K562 (cell line): Measurements from ENCODE around the gene KRTAP17-1. TPM values are rescaled to one million over a fixed set of nuclear protein-coding genes. Genes with fewer than 3 reads are reported as not detected.

Source experiments
- ATAC-seq: fragments of 200-7000 bp; cut with Tn5 transposase; 3 replicates; pipeline ENCODE4 v1.9.1; 2020; ENCODE audit warnings: moderate library complexity
- BruUV-seq: library from RNA; stranded (reverse); fragments of 400-500 nt; replicated peaks from 2 replicates; lab custom pipeline; 2021; lab: Mats Ljungman, UMichigan
- CTCF ChIA-PET: fragments of 300-600 bp; formaldehyde crosslinking; extraction: SDS; loops from one replicate; lab custom pipeline; 2021; ENCODE audit warnings: low intra/inter-chr PET ratio; lab: Yijun Ruan, JAX
- POLR2A ChIA-PET: fragments of 300-600, 350-650 bp; sonication (Branson Sonifier 250); formaldehyde crosslinking; extraction: SDS; loops from one replicate; lab custom pipeline; 2021; ENCODE audit warnings: antibody characterized with exemption, inconsistent platforms; lab: Yijun Ruan, JAX
- DNase-seq, 4 experiments: peaks; one replicate each; pipeline versions ENCODE4 v3.0.0 to v3.0.0-alpha.2; 2011 to 2018; ENCODE audit warnings: low spot score in 3 of 4, mixed read lengths in 3 of 4; ENCODE audit errors: extremely low read depth in 1 of 4
- FAIRE-seq: peaks from 2 replicates; lab custom pipeline; 2011; peaks lifted over from hg19 to GRCh38; lab: Jason Lieb, UNC
- H2AFZ ChIP-seq: 2 replicates; pipeline ENCODE4 v1.6.0; 2011; ENCODE audit warnings: low read depth, low read length, control low read depth, inconsistent platforms
- H3K27ac ChIP-seq: fragments of 200-600 bp; 3 replicates; pipeline ENCODE4 v1.8.0; 2011; ENCODE audit warnings: low read depth, mild to moderate bottlenecking, control low read depth, inconsistent platforms, low read length, moderate library complexity, mixed read lengths; ENCODE audit errors: extremely low read depth
- H3K27me3 ChIP-seq, 2 experiments: fragments of 300-600 bp in 1 of 2; 2 replicates in 1 of 2; 3 replicates in 1 of 2; pipeline versions ENCODE4 v1.6.0 to v1.8.0; 2011; ENCODE audit warnings: inconsistent platforms in 2 of 2, low read length in 2 of 2, mild to moderate bottlenecking in 1 of 2, mixed read lengths in 1 of 2, moderate library complexity in 1 of 2; ENCODE audit not compliant: control insufficient read depth in 2 of 2, insufficient read depth in 2 of 2
- H3K36me3 ChIP-seq: fragments of 300-600 bp; 3 replicates; pipeline ENCODE4 v1.8.0; 2011; ENCODE audit warnings: mild to moderate bottlenecking, low read length, inconsistent platforms; ENCODE audit not compliant: control insufficient read depth, insufficient read depth
- H3K4me1 ChIP-seq, 2 experiments: fragments of 200-600 bp in 1 of 2; replicated peaks in 1 of 2; 2 replicates in 1 of 2; 3 replicates in 1 of 2; pipeline versions ENCODE4 v1.5.1 to v1.8.0; 2011; ENCODE audit warnings: inconsistent platforms in 2 of 2, low read length in 2 of 2, mild to moderate bottlenecking in 1 of 2, mixed read lengths in 1 of 2, moderate library complexity in 1 of 2; ENCODE audit not compliant: control insufficient read depth in 2 of 2, insufficient read depth in 2 of 2
- H3K4me2 ChIP-seq: 2 replicates; pipeline ENCODE4 v1.6.1; 2011; ENCODE audit warnings: low read length, control low read depth, inconsistent platforms, mixed read lengths; ENCODE audit not compliant: insufficient read depth
- H3K4me3 ChIP-seq: fragments of 200-600 bp; sonication (generic), shearing (Covaris generic); 2 replicates; pipeline ENCODE4 v1.5.1; 2016; ENCODE audit warnings: control low read depth, inconsistent platforms
- H3K79me2 ChIP-seq: fragments of 200-600 bp; 3 replicates; pipeline ENCODE4 v1.8.0; 2011; ENCODE audit warnings: low read length, inconsistent platforms; ENCODE audit not compliant: control insufficient read depth, insufficient read depth
- H3K9ac ChIP-seq, 2 experiments: 2 replicates each; pipeline versions ENCODE4 v1.6.0 to v1.6.1; 2011; ENCODE audit warnings: low read depth in 2 of 2, low read length in 2 of 2, control low read depth in 1 of 2, inconsistent platforms in 1 of 2, mild to moderate bottlenecking in 1 of 2, mixed read lengths in 1 of 2; ENCODE audit not compliant: insufficient read depth in 1 of 2
- H3K9me1 ChIP-seq: one replicate; pipeline ENCODE4 v1.6.0; 2011; ENCODE audit warnings: inconsistent platforms, mild to moderate bottlenecking, low read length, moderate library complexity; ENCODE audit not compliant: control insufficient read depth, insufficient read depth
- H3K9me3 ChIP-seq: replicated peaks from 2 replicates; pipeline ENCODE4 v1.5.1; 2011; ENCODE audit warnings: low read depth, low read length, inconsistent platforms; ENCODE audit not compliant: control insufficient read depth, insufficient read depth
- H4K20me1 ChIP-seq: replicated peaks from 2 replicates; pipeline ENCODE4 v1.6.1; 2011; ENCODE audit warnings: low read length, inconsistent platforms, mixed read lengths; ENCODE audit not compliant: control insufficient read depth, insufficient read depth
- AFF4 ChIP-seq: sonication (generic); formaldehyde crosslinking; IDR thresholded peaks from 2 replicates; pipeline ENCODE4 v1.8.0; 2023; ENCODE audit warnings: mild to moderate bottlenecking, missing genetic modification reagents
- ELK1 ChIP-seq: sonication (generic); formaldehyde crosslinking; IDR thresholded peaks from 2 replicates; pipeline ENCODE4 v1.8.1; 2022; ENCODE audit warnings: missing genetic modification reagents
- FUS ChIP-seq: fragments of 200-400 bp; formaldehyde crosslinking; optimal IDR thresholded peaks from 2 replicates; pipeline ENCODE3; 2017; ENCODE audit warnings: low read depth, low read length
- NFYB ChIP-seq: IDR thresholded peaks from 2 replicates; pipeline ENCODE4 v1.6.1; 2011; ENCODE audit warnings: mild to moderate bottlenecking, moderate library complexity; ENCODE audit not compliant: insufficient read length; ENCODE audit errors: extremely low read depth
- SP1 ChIP-seq: sonication (generic); formaldehyde crosslinking; IDR thresholded peaks from 2 replicates; pipeline ENCODE4 v1.8.1; 2022; ENCODE audit warnings: mild to moderate bottlenecking, missing genetic modification reagents
- STAT5A ChIP-seq: IDR thresholded peaks from 2 replicates; pipeline ENCODE4 v1.6.1; 2012; ENCODE audit warnings: low read length, inconsistent platforms, borderline replicate concordance
- THAP12 ChIP-seq: fragments of 250-450 bp; sonication (Bioruptor Pico); IDR thresholded peaks from 2 replicates; pipeline ENCODE4 v1.9.0; 2021; ENCODE audit warnings: mild to moderate bottlenecking, inconsistent platforms
- ZNF75A ChIP-seq: fragments of 450-650 bp; formaldehyde crosslinking; IDR thresholded peaks from 2 replicates; pipeline ENCODE4 v1.4.0; 2020; ENCODE audit warnings: mild to moderate bottlenecking
- WGBS: fragments of 100-300 bp; shearing (Covaris generic); methylation state at CpG from one replicate; pipeline ENCODE4 v1.1.6; 2016; ENCODE audit warnings: low coverage, mixed read lengths; ENCODE audit not compliant: insufficient coverage; ENCODE audit errors: missing lambda C conversion rate; 5-methylcytosine and 5-hydroxymethylcytosine counted together
- in situ Hi-C: fragments of 300-500 bp; cut with MboI; formaldehyde crosslinking; loops from 4 replicates; pipeline ENCODE4 v1.15.0; 2018; ENCODE audit warnings: inconsistent platforms, mixed read lengths
- intact Hi-C: fragments of 100-400 bp; cut with micrococcal nuclease; formaldehyde crosslinking; loops from 2 replicates; pipeline ENCODE4 v1.14.2; 2022
- polyA plus RNA-seq, 8 experiments: library from polyadenylated mRNA; depleted of rRNA in 4 of 8; stranded (reverse) in 5 of 8; unstranded in 3 of 8; fragments of >200 nt; fragmentation: Nextera tagmentation in 2 of 8; fragmentation: Illumina TruSeq in 1 of 8; extraction: Ambion mirVana in 2 of 8; extraction: Trizol in 1 of 8; gene quantifications; 2 replicates each; pipeline versions ENCODE4 v1.2.1 to v1.2.3, GENCODE V29; 2011 to 2014; ENCODE audit warnings: inconsistent platforms in 1 of 8, missing spikeins in 1 of 8
- total RNA-seq, 7 experiments: library from RNA; depleted of rRNA in 6 of 7; stranded (reverse); fragments of >200 nt in 6 of 7; fragmentation: Illumina TruSeq in 2 of 7; extraction: Trizol in 2 of 7; gene quantifications; 2 replicates each; pipeline versions ENCODE4 v1.2.1 to v1.2.3, GENCODE V29; 2011 to 2021; ENCODE audit warnings: low replicate concordance in 1 of 7
- TF ChIP-seq, protein P1 (sequence below): fragments of 250-450 bp; sonication (Bioruptor Pico); IDR thresholded peaks from 2 replicates; pipeline ENCODE4 v1.8.0; 2022; ENCODE audit warnings: moderate library complexity, mild to moderate bottlenecking, inconsistent platforms
- TF ChIP-seq, protein P2 (sequence below): fragments of 450-650 bp; formaldehyde crosslinking; IDR thresholded peaks from 2 replicates; pipeline ENCODE4 v1.4.0; 2020; ENCODE audit warnings: mild to moderate bottlenecking, moderate library complexity

The KRTAP17-1 gene
- total and polyA plus RNA-seq, 9 of the 15 experiments (the other 6 are each of a cell fraction or from before 2014, with no cell fraction given), result not detected

DNA sequence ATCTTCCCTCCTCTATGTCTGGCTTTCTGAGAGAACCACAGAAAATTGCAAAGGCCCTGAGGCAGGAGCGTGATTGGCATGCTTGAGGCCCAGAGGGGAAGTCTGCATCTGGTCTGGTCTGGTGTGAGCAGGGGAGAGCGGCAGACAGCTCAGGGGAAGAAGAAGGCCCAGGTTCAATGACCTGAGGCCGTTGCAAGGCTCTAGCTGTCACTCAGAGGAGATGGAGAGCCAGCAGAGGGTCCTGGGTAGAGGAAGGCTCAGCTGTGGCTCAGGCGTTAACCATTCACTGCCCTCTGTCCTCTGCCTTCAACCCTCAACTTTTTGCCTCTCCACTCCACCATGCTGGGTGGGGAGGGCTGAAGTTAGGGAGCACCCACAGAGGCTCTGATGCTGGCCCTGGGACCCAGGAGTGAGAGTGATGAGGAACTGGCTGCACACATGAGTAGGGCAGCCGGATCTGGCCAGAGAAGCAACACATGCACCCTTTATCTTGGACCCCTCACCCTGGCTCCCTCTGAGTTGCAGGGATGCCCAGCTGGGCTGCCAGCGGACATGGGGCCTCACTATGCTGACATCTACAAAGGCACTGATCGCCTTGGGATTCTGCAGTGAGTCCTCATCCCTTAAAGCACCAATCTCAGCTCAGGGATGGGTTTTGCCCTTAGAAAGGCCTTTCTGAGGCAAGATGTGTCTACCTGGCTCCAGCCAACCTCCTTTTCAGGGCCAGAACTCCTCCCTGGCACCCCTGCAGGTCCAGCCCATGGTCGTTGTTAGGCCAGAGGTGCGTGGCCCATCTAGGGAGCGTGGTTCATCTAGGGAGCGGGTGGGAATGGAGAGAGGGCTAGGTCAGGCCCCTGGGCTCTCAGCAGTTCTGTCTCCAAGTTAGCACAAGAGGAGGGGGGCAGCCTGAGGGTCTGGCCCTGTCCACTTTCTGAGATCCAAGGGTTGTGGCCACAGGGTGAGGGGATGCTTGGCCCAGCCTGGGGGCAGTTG is 7.7 kb upstream of the KRTAP17-1 start:
- Histone ChIP-seq H3K27me3 (no peaks in the 10 kb centered on the region; a peak in 1 of 5 replicates), H3K4me2 (no peak overlapping the region), H3K9me3 (no peaks in the 10 kb centered on the region), H3K9ac (no peak overlapping the region; a peak in 1 of 4 replicates), H3K4me3 (no peak overlapping the region), H4K20me1 (no peaks in the 10 kb centered on the region; the same call in 1 of the 2 replicates), H3K27ac (no peak overlapping the region), H2AFZ (no peak overlapping the region), H3K9me1 (no peaks in the 10 kb centered on the region), H3K79me2 (no peaks in the 10 kb centered on the region), H3K4me1 (no peaks in the 10 kb centered on the region), H3K36me3 (no peaks in the 10 kb centered on the region)
- POLR2A ChIA-PET, result interaction anchor here (1.0 to 1.2 kb wide), 3 partner anchors 9 to 27 kb away, joined by 3 read pairs; no protein-coding TSS in a partner anchor
- CTCF ChIA-PET, result interaction anchor here (0.7 to 1.4 kb wide), 4 partner anchors 225 to 466 kb away, joined by 3 to 4 read pairs (median 4); no protein-coding TSS in a partner anchor
- no TSS peak for BruUV-seq
- 1% methylated on average over 11 of the region's 11 CpGs for WGBS
- no peak for DNase-seq
- intact Hi-C loops (loop anchor here (2.0 kb wide), 2 partner anchors 466 to 520 kb away; no protein-coding TSS in a partner anchor), in situ Hi-C loops (no loop called here)
- FAIRE-seq, result no peak
- ATAC-seq, result no peak
- no peak for TF ChIP-seq NFYB
- TF ChIP-seq SP1 (CRISPR knock-in tag), result no peak
- no peak for TF ChIP-seq STAT5A
- TF ChIP-seq, protein P1, sequence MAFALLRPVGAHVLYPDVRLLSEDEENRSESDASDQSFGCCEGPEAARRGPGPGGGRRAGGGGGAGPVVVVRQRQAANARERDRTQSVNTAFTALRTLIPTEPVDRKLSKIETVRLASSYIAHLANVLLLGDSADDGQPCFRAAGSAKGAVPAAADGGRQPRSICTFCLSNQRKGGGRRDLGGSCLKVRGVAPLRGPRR (CRISPR knock-in tag), result no peak
- TF ChIP-seq, protein P2, sequence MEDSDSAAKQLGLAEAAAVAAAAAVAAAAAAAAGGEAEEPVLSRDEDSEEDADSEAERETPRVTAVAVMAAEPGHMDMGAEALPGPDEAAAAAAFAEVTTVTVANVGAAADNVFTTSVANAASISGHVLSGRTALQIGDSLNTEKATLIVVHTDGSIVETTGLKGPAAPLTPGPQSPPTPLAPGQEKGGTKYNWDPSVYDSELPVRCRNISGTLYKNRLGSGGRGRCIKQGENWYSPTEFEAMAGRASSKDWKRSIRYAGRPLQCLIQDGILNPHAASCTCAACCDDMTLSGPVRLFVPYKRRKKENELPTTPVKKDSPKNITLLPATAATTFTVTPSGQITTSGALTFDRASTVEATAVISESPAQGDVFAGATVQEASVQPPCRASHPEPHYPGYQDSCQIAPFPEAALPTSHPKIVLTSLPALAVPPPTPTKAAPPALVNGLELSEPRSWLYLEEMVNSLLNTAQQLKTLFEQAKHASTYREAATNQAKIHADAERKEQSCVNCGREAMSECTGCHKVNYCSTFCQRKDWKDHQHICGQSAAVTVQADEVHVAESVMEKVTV, result no peak
- TF ChIP-seq FUS, result no peak
- no peak for TF ChIP-seq ZNF75A
- TF ChIP-seq AFF4, result no peak
- no peak for TF ChIP-seq THAP12 (CRISPR knock-in tag)
- no peak for TF ChIP-seq ELK1
